ENCODE data around the gene SUFU.

The SUFU gene

GRCh38 chr10:102615361-102615760, 111.6 kb downstream of the SUFU start:
- no peak for DNase-seq (ENCODE audit: low read depth, low spot score)
- H3K9ac ChIP-seq (ENCODE audit: insufficient read length, low read depth), result no peak overlapping the region
- no peak for TF ChIP-seq ZNF274 (IDR thresholded peaks at IDR 0.05; ENCODE audit: low read depth, low read length)
- TF ChIP-seq SUZ12 (IDR thresholded peaks at IDR 0.05; ENCODE audit: extremely low read depth, insufficient read depth, insufficient read length), result no peak
- no peak for TF ChIP-seq YY1 (IDR thresholded peaks at IDR 0.05; ENCODE audit: insufficient read depth, insufficient read length)

GRCh38 chr10:102616066-102616770, 112.4 kb downstream of the SUFU start:
- TF ChIP-seq ZNF274 (IDR thresholded peaks at IDR 0.05; ENCODE audit: low read depth, low read length) (no peak), SUZ12 (IDR thresholded peaks at IDR 0.05; ENCODE audit: extremely low read depth, insufficient read depth, insufficient read length) (no peak), YY1 (IDR thresholded peaks at IDR 0.05; ENCODE audit: insufficient read depth, insufficient read length) (no peak)
- DNase-seq (ENCODE audit: low read depth, low spot score), result no peak
- Histone ChIP-seq H3K27me3 (ENCODE audit: insufficient read depth, insufficient read length) (no peaks in the 10 kb centered on the region), H3K4me1 (ENCODE audit: insufficient read depth, insufficient read length) (peaks cover 31% of the 10 kb centered on the region), H3K36me3 (ENCODE audit: insufficient read depth, insufficient read length, low read length) (peaks cover 34% of the 10 kb centered on the region), H3K4me3 (ENCODE audit: insufficient read length, low read depth) (no peak overlapping the region), H3K9me3 (ENCODE audit: insufficient read depth, low read length) (no peaks in the 10 kb centered on the region), H3K9ac (ENCODE audit: insufficient read length, low read depth) (no peak overlapping the region)

More at GRCh38 chr10:102615361-102615760, 111.6 kb downstream of the SUFU start:
- Histone ChIP-seq H3K4me1 (ENCODE audit: insufficient read depth, insufficient read length) (peaks cover 31% of the 10 kb centered on the region), H3K27me3 (ENCODE audit: insufficient read depth, insufficient read length) (no peaks in the 10 kb centered on the region), H3K36me3 (ENCODE audit: insufficient read depth, insufficient read length, low read length) (peaks cover 32% of the 10 kb centered on the region), H3K9me3 (ENCODE audit: insufficient read depth, low read length) (no peaks in the 10 kb centered on the region), H3K4me3 (ENCODE audit: insufficient read length, low read depth) (no peak overlapping the region)

DNA sequence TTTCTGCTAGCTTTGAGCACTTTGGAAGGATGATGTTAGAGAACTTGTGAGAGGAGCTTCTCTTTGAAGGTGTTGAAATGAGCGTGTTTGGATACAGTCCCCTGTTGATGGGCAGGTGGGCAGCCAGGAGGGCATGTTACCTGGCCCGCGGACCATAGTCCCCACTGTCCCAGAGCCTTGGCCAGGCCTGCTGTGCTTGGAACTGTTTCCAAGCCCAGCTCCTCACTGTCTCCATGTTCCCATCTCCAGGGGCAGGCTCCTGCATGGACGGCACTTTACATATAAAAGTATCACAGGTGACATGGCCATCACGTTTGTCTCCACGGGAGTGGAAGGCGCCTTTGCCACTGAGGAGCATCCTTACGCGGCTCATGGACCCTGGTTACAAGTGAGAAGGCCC, 113.3 kb downstream of the SUFU start:
- DNase-seq (ENCODE audit: low read depth, low spot score), result no peak
- no peak overlapping the region for H3K4me3 ChIP-seq (ENCODE audit: insufficient read length, low read depth)
- peaks cover 36% of the 10 kb centered on the region for H3K36me3 ChIP-seq (ENCODE audit: insufficient read depth, insufficient read length, low read length)
- TF ChIP-seq SUZ12 (IDR thresholded peaks at IDR 0.05; ENCODE audit: extremely low read depth, insufficient read depth, insufficient read length), result no peak
- TF ChIP-seq YY1 (IDR thresholded peaks at IDR 0.05; ENCODE audit: insufficient read depth, insufficient read length), result no peak
- TF ChIP-seq ZNF274 (IDR thresholded peaks at IDR 0.05; ENCODE audit: low read depth, low read length), result no peak
- H3K9me3 ChIP-seq (ENCODE audit: insufficient read depth, low read length), result no peaks in the 10 kb centered on the region
- no peaks in the 10 kb centered on the region for H3K27me3 ChIP-seq (ENCODE audit: insufficient read depth, insufficient read length)
- H3K9ac ChIP-seq (ENCODE audit: insufficient read length, low read depth), result no peak overlapping the region
- peaks cover 26% of the 10 kb centered on the region for H3K4me1 ChIP-seq (ENCODE audit: insufficient read depth, insufficient read length)

- Histone ChIP-seq H3K36me3 (ENCODE audit: insufficient read depth, insufficient read length, low read length) (peaks cover 37% of the 10 kb centered on the region), H3K9me3 (ENCODE audit: insufficient read depth, low read length) (no peaks in the 10 kb centered on the region), H3K4me1 (ENCODE audit: insufficient read depth, insufficient read length) (peaks cover 22% of the 10 kb centered on the region), H3K4me3 (ENCODE audit: insufficient read length, low read depth) (no peak overlapping the region), H3K27me3 (ENCODE audit: insufficient read depth, insufficient read length) (no peaks in the 10 kb centered on the region), H3K9ac (ENCODE audit: insufficient read length, low read depth) (no peak overlapping the region)
- DNase-seq (ENCODE audit: low read depth, low spot score), result no peak
- no peak for TF ChIP-seq SUZ12 (IDR thresholded peaks at IDR 0.05; ENCODE audit: extremely low read depth, insufficient read depth, insufficient read length)
Observed at GRCh38 chr10:102617816-102618215, 114.0 kb downstream of the SUFU start.

- DNase-seq (ENCODE audit: low read depth, low spot score), result no peak
- no peaks in the 10 kb centered on the region for H3K27me3 ChIP-seq (ENCODE audit: insufficient read depth, insufficient read length)
- H3K4me3 ChIP-seq (ENCODE audit: insufficient read length, low read depth), result no peak overlapping the region
- H3K9me3 ChIP-seq (ENCODE audit: insufficient read depth, low read length), result 0 out of 2 replicates have a peak, but pooled peaks cover 7% of the 10 kb centered on the region
- no peak for TF ChIP-seq YY1 (IDR thresholded peaks at IDR 0.05; ENCODE audit: insufficient read depth, insufficient read length)
- TF ChIP-seq SUZ12 (IDR thresholded peaks at IDR 0.05; ENCODE audit: extremely low read depth, insufficient read depth, insufficient read length), result no peak
- TF ChIP-seq ZNF274 (IDR thresholded peaks at IDR 0.05; ENCODE audit: low read depth, low read length), result no peak
- peak overlapping the region; percentile 10 for H3K9ac ChIP-seq (ENCODE audit: insufficient read length, low read depth)
- peaks cover 34% of the 10 kb centered on the region for H3K36me3 ChIP-seq (ENCODE audit: insufficient read depth, insufficient read length, low read length)
- H3K4me1 ChIP-seq (ENCODE audit: insufficient read depth, insufficient read length), result peaks cover 16% of the 10 kb centered on the region
Observed at GRCh38 chr10:102619281-102619981, 115.7 kb downstream of the SUFU start.

- DNase-seq (ENCODE audit: low read depth, low spot score), result no peak
- 0 out of 2 replicates have a peak, but pooled peaks cover 7% of the 10 kb centered on the region for H3K9me3 ChIP-seq (ENCODE audit: insufficient read depth, low read length)
- no peaks in the 10 kb centered on the region for H3K27me3 ChIP-seq (ENCODE audit: insufficient read depth, insufficient read length)
- TF ChIP-seq ZNF274 (IDR thresholded peaks at IDR 0.05; ENCODE audit: low read depth, low read length) (no peak), YY1 (IDR thresholded peaks at IDR 0.05; ENCODE audit: insufficient read depth, insufficient read length) (no peak), SUZ12 (IDR thresholded peaks at IDR 0.05; ENCODE audit: extremely low read depth, insufficient read depth, insufficient read length) (no peak)
- peak overlapping the region; percentile 10 for H3K9ac ChIP-seq (ENCODE audit: insufficient read length, low read depth)
- H3K4me3 ChIP-seq (ENCODE audit: insufficient read length, low read depth), result no peak overlapping the region
- H3K36me3 ChIP-seq (ENCODE audit: insufficient read depth, insufficient read length, low read length), result peaks cover 34% of the 10 kb centered on the region
- peaks cover 13% of the 10 kb centered on the region for H3K4me1 ChIP-seq (ENCODE audit: insufficient read depth, insufficient read length)
Observed at GRCh38 chr10:102620138-102620590, 116.4 kb downstream of the SUFU start.
